GM21526 (cell line): Measurements from ENCODE around the gene REXO2.

Source experiments
- ATAC-seq: cut with Tn5 transposase; IDR thresholded peaks from one replicate; pipeline ENCODE4 v1.9.1; 2021; ENCODE audit warnings: moderate library complexity; ENCODE audit not compliant: unreplicated experiment, low FRiP score

The REXO2 gene

DNA sequence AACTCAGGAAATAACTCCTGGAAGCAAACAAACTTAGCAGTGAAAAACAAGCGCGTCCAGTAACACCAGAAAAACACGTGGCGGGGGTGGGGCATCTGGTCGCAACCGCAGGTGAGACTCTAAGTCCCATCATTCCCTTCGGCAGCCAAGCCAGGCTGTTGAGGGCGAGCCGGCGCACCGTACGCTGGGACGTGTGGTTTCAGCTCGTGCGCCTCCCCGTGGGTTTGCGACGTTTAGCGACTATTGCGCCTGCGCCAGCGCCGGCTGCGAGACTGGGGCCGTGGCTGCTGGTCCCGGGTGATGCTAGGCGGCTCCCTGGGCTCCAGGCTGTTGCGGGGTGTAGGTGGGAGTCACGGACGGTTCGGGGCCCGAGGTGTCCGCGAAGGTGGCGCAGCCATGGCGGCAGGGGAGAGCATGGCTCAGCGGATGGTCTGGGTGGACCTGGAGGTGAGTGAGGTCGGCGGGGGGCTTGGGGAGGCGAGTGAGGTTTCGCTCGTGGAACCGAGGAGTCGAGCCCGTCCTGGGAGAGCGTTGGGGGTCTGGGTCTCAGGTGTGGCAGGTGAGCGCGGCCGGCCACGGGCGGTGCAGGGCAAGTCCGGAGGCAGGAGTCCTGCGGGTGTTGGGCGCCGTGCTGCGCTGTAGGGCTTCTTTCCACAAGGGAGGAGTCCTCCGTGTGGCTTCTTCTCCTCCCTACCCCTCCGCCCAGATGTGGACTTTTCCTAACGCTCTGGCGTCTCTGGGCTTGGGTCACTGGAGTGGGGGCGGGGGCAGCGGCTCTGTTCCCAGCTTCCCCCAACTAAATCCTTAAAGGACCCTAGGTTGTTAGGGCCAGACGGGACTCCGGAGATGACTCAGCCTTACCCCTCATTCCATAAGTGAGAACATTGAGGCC lies at the start of gene REXO2:
TSS of gene REXO2 (plus strand) at position 239 of the 892 bp plus-strand sequence. CDS start at position 301, 62 bp downstream.
- peak; percentile 99 for ATAC-seq

DNA sequence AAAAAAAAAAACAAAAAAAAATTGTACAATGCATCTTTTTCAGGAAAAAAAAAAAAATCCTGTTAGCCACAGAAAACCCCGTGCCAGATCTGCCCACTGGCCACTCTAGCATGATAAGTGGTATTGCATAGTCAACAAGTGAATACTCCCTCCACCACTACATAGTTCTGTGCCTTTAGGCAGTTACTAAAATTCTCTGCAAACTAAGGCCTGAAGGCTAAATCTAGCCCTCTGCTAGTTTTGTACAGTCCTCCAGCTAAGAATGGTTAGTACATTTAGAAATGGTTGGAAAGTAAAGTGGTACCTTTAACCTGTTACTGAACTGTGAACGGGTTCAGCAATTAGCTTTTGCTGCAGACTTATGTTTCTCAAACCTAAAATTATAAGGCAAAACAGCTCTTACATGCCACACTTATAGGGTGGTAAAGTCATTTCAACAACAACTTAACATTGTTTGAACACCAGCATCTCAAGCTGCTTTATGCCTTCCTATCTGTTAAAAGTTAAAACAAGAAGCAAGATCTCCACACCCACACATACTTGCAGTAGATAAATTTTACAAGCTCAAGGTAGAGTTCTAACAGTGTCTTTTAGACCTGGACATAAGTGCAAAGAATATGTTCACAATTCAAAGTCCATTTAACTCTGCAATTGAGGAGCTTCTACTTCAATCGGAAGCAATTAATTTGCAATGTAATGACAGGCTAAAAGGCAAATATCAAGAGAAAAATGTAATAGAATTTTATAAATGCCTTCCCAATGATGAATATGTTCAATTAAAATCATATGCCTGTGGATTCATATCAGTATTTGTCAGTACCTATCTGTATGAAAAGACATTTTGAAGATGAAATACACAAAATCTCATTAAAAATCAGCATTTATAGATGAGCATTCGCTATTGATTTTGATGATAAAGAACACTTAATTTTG lies 46.3 kb upstream of the REXO2 start:
- no peak for ATAC-seq

DNA sequence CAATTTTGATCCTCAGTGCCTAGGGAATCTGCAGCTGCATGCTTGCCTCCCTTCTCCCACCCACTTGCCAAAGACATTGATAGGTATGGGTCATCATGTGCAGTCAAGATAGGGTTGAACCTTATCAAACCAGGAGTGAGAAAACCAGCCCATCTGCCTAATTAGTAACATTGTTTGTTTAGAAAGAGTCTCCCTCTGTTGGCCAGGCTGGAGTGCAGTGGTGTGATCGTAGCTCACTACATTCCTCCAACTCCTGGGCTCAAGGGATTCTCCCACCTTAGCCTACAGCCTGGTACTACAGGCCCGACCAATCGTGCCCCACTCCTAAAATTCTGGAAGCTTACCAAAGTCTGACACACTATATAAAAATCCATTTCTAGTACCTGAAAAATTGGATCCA lies 43.5 kb upstream of the REXO2 start:
- no peak for ATAC-seq

DNA sequence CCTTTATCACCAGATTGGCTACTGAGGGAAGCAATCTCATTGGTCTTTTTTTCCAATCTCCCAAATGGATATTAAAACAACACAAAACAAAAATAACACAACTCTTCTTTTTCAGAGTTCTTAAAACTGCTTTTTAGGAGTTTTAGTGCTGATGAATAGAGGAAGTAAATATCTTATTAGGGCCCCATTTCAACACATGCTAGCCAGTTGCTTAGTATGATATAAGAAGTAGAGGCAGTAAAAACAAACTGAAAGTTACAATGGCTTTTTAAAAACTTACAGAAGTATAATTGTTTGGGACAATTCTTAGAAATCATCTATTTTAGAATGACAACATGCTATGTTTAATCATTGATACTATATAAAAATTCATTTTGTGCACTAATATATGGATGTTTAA lies 42.4 kb upstream of the REXO2 start:
- ATAC-seq = no peak

DNA sequence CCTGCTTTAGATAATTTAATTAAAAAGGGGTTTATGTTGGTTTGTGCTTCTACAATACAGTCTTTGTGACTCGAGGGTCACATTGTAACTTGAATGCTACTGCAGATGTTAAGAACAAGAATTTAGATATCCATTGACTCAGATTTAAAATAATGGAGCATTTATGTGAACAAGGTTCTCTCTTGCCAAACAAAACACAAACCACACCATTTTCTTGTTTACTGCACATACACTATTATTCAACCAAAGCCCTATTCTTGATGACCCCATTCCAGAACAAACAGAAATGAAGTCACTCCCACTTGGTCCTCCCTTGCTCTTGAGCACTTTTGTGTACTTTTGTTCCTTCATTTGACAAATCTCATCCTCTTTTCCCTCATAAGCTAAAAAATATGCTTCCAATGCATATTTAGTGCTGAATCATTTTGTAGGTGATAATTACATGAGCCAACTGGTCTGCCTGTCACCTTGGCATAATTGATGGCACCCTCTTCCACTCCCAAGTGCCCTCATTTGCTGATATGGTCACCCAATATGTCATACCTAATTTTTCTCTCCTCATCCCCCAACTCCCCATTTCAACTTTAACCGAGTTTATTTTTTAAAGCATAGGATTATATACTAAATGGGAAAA lies 41.8 kb upstream of the REXO2 start:
- no peak for ATAC-seq

DNA sequence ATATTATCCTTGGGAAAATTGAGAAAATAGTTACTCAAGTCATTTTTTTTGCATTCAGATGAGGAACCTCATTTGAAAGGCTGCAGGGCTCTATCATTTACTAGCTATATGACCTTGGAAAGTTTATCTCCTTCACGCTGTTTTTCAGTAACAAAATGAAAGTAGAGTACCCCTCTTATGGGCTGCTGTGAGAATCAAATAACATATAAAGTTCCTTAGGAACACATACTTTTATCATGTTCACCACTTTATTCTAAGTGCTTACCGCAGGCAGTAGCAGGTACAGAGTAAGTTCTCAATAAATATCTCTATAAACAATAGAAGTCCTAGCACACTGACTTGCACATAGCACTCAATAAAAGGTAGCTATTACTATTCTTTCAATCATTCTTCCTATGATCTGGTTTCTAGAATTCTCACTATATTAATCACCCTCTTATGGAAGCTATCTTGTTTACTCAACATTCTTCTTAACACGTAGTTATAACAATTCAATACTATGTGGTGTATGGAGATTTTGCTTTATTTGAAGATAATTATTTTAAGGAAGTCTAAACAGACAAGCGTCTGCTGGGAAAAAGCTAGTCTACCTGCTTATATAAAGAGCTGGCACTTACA lies 40.9 kb upstream of the REXO2 start:
- no peak for ATAC-seq

DNA sequence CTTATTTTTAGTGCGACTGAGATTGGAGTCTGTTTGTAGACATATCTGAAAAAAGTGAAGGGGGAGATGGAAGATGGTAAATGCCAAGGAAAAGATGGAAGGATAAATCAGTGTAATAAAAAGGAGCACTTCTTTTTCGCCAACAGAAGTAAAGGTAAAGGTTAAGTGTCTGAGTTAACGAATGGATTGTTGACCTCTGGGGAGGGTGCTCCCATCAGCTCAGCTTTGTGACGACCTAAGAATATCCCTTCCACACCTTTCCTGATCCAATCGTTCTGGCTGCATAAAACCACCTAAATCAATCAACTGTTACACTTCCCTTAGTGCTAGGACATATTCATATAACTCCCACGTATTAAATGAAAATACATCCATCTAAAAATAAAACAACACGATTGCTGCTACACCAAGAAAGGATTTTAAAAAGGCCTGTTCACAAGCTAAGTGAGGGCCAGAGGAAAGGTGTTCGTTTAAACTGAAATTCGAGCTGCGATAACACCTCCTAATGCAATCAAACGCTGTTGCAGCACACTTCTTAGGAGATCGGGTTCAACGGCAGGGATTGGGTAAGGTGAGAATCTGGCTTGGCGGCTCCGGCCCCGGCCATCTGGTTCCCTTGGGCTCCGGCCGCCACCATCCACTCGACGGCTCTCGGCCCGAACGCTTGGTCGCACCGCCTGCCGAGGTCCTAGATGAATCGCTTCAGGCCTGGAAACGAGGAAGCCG lies 39.6 kb upstream of the REXO2 start:
- ATAC-seq = peak; percentile 29

DNA sequence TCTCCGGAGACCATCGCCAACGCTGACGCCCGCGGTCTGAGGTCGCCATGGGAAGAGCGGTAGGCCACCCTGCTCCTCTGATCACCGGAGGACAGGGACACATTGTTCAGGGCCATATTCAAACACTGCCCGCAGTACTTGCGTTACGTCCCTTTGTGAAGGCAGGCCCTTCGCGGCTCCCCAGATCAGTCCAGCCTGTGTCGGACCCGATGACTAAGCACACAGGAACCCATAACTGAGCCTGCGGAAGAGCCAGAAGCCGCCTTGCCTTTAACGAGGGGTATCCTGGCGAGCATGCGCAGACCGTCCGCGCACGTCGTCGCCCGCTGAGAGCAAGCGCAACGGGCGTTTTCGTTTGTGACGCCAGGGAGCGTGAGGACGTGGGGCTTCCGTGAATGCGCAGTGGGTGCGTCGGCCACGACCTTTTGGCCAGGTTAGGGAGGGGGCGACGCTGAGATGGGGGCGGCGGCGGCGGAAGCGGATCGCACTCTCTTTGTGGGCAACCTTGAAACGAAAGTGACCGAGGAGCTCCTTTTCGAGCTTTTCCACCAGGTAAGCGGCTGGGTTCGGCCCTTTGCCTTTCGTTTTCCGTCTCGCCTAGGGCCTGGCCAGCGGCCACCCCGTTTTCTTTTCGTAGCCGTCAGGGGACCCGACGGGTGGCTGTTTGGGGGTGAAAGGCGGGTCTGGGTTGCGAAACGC lies 38.9 kb upstream of the REXO2 start, which contains the start of the genes C11orf71 and RBM7:
TSS of gene C11orf71 (minus strand) at position 296 of the 699 bp plus-strand sequence. CDS start at position 116, 180 bp downstream.
TSS of gene RBM7 (plus strand) at position 451 of the 699 bp plus-strand sequence. CDS start at position 457, 6 bp downstream.
- ATAC-seq = peak; percentile 92

DNA sequence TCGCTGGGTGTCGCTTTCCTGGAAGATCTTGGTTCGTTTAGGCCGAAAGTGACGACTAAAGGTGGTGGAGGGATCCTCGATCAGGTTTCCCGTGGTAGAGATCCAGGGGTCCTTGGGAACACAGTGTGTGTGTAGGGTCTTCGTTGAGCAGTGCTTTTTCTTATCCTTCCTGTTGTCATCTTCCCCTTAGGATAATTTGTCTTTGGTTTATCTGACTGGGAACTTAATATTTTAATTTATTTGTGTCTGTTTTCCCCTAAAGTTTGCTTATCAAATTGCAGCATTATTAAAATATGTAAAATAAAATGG lies 38.4 kb upstream of the REXO2 start:
- no peak for ATAC-seq

DNA sequence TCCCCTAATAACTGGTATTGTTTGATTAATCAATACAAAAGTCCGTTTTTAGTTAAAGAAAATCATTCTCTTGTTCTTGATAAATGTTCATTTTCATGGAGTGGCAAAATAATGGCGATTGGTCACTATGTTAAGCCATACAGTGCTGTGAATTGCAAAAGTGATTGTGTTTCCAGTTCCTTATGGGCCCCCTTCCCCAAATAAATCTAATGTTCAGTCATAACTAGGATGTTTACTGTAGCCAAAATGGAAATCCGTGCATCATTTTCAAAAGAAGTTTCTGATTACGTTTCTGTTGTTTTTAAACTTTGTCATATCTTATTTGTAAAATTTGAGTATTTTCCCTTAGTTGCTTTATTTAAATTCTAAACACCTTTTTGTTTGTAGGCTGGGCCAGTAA lies 38.0 kb upstream of the REXO2 start:
- no peak for ATAC-seq

DNA sequence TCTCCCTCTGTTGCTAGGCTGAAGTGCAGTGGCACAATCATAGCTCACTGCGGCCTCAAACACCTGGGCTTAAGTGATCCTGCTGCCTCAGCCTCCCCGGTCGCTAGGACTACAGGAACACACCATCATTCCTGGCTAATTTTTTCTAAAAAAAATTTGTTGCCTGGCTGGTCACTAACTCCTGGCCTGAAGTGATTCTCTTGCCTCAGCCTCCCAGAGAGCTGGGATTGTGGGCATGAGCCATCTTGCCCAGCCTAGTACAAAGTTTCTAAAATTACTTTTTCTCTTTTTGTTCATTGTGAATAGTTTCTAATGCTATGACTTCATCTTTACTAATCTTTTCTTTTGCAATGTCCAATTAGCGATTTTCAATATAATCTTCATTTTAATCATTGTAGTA lies 26.3 kb upstream of the REXO2 start:
- no peak for ATAC-seq

DNA sequence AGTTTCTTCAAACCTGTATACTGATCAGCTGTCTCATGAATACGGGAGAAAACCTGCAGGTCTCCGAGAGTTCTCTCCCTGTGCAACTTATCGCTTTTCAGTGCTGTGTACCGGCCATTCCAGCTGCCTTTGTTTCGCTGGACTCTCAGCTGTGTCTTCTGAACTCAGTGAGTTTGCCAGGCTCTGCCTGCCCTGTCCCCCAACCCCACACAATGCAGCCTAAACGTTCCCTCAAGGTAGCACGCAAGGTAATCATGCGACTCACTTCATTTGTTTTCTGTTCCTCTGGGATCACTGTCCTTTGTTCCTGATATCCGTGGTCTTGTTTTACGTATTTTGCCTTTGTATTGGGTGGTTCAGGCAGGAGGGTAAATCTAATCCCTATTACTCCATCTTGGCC lies 25.3 kb upstream of the REXO2 start:
- ATAC-seq = no peak

DNA sequence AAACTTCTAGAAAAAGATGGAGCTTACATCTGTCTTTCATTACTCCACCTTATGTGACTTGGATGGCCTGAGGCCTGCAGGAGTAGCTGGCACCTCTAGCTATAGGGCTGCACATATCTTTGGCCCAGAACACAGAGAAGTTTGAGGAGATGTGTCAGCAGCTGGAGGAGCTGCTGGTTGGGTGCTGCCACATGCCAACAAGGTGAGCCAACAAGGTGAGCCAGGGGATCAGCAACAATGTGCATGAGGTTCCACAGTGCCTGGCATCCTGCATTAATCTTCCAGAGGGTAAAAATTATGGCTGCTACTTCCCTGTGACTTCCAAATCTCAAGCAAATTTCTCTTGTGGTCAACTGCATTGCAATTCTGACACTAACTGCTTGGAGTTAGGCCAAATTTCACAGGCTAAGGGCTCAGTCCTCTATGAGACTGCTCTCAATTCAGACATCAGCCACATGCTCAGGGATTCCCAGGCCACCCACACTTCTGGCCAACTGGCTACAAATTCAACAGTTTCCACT lies 22.8 kb upstream of the REXO2 start:
- ATAC-seq = no peak

DNA sequence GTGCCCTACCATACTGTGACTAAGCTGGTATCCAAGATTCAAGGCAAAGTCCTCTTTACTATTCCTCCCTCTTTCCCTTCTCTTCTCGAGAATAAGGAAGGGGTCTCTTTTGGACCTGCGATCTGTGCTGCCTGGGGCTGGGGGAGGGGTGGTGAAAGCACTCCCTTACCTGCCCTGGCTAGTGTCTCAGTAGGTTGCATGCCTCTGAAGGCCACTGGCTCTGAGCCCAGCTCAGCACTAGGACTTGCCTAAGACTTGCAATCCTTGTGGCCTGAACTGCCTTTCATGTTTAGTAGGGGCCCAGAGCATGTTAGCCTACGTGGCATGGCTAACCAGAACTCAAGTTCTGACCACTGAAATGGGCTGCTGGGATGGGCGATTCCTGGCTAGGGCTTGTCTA lies 13.0 kb upstream of the REXO2 start:
- no peak for ATAC-seq

DNA sequence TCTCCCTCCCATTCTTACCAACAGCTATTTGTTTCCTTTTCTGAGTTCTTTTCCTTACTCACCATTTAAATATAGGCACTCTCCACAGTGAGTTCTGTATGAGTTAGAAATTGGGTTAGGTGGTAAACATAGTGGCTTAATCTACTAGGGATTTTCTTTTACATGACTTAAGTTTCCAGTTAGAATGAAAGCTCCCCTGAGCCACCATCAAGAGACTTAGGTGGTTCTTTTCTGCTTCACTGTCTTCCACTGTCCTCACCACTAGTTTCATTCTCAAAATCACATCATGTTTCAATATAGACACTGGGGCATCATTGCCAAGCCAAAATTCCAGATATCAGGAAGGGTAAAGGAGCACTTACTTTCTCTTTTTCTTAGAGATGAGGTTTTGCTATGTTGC lies 9.0 kb upstream of the REXO2 start:
- ATAC-seq = no peak

DNA sequence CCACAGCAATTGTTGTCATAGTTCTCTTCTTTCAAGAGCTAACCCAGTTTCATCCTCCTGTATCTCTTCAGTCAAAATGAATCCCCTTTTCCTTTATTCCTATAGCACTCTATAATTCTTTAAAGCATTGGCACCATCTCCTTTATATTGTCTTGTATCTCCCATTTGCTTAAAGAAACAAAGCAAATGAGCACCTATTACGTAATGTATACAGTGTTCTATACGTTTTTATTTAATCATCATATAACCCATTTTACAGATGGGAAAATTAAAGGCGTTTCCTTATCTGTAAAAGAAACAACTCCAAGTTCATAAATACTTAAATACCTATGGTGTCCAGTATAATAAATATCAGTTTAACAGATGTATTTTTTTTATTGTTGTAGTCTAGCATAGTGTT lies 6.4 kb upstream of the REXO2 start:
- ATAC-seq = no peak

DNA sequence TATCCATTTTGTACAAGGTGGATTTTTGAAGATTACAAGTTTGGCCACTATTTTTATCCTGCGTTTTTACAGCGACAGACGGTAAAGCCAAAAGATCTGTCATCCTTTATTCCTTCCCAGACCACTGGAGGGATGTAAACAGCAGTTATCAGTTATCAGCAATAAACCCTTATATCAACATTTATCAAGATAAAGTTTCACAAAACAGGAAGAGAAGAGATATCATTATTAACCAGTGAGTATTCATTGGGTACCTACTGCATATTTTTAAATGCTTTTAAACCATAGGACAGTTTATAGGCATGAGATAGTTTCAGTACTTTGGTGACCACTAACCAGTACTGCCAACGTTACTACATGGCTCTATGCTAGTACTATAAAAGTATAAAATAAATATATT lies 5.9 kb upstream of the REXO2 start:
- ATAC-seq = no peak

DNA sequence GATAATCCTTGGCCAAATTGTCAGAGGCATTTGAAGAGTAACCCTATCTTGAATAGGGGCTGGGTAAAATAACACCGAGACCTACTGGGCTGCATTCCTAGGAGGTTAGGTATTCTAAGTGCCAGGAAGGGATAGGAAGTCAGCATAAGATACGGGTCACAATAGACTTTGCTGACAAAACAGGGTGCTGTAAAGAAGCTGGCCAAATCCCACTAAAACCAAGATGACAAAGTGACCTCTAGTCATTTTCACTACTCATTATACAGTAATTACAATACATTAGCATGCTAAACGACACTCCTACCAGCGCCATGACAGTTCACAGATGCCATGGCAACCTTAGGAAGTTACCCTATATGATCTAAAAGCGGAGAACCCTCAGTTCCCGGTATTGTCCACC lies 964 bp upstream of the REXO2 start:
- no peak for ATAC-seq
